ENCODE measurements around the gene SLC4A1. TPM values are rescaled to one million over a fixed set of nuclear protein-coding genes. Genes with fewer than 3 reads are reported as not detected.

The SLC4A1 gene
- total RNA-seq, 1 donor from 2014 or later, result not detected

DNA sequence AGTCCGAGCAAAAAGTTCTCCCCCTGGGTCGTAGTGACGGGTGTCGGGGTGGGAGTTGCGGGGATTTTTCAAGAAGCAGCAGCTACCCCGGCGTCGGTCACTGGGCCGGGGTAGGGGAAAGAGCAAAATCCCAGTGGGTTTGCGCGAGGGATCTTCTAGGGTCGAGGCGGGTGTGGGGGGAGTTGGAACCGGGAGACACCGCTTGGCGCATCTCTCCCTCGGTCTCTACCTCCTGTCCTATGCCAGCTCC lies 46.1 kb downstream of the SLC4A1 start:
- intact Hi-C loops (cut with micrococcal nuclease), result no loop called here

- intact Hi-C loops (cut with micrococcal nuclease), result no loop called here
These were observed 46.7 kb downstream of the SLC4A1 start for GRCh38 chr17:44221084-44221861.

- intact Hi-C loops (cut with micrococcal nuclease), result no loop called here
These were observed 47.5 kb downstream of the SLC4A1 start for GRCh38 chr17:44220213-44221083.

DNA sequence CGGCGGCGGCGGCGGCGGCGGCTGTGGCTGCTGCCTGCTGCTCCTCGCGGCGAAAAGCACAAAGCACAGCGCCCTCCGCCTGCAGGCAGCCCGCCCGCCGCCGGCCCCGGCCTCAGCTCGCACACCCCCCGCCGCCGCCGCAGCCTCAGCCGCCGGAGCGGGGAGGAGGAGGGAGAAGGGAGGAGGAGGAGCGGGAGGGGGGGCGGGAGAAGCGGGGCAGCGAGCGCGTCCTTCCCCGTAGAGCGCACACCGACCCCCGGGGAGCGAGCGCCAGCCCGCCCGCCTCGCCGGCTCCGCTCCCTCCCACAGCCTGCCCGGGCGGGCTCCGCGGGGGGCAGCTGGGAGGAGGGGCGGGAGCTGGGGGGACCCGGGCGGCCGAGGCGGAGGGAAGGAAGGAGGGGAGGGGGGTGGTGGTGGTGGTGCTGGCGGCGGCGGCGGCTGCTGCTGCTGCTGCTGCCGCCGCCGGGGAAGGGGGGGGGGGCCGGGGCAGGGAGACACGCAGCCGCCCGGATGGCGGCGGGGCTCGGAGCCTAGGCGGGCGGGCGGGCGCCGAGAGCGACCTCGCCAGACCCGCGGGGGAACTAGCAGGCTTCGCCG lies 48.2 kb downstream of the SLC4A1 start, which contains the start of gene UBTF:
Gene UBTF (minus strand): TSS at position 60 of the 597 bp plus-strand sequence. CDS start 1,446 bp downstream, outside the sequence.
- intact Hi-C loops (cut with micrococcal nuclease), result loop anchor here (2.0 to 5.0 kb wide), 2 partner anchors 105 to 283 kb away; partner anchors contain the start of genes GPATCH8 and SLC25A39

- intact Hi-C loops (cut with micrococcal nuclease), result loop anchor here (2.0 to 5.0 kb wide), 2 partner anchors 106 to 283 kb away; partner anchors contain the start of genes GPATCH8 and SLC25A39
These were observed 48.8 kb downstream of the SLC4A1 start for GRCh38 chr17:44219108-44219615.

DNA sequence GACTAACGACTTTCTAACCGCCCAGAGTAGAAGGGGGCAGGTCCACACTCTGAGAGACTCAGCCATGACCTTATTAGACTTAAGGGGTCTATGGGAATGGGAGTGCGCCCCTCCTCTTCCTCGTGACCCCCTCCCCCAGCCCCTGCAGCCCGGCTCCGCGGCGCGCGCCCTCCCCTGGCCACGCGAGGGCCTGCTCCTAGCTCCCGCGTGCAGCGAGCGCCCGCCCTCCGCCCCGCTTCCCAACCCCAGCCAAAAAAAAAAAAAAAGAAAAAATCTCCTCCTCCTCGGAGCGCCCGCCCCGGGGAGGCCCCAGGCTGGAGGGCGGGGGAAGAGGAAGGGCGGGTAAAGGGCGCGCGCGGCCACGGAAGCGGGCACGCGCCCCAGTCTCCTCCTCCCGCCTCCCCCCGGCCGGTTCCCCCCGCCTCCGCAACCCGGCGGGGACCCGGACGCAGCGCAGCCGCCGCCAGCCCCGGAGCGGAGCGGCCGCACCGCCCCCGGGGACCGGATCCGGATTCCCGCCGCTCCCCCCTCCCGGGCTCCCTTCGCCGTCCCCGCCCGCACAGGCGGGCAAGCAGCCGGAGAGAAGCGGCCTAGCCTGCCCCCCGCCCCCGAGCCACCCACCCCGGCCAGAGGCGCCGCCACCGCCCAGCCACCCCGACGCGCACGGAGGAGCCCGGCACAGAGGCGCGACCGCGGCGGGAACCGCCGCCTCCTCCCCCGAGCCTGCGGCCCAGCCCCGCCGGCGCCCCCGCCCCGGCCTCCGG lies 49.4 kb downstream of the SLC4A1 start:
- intact Hi-C loops (cut with micrococcal nuclease), result loop anchor here (1.0 to 5.0 kb wide), 5 partner anchors 8 to 284 kb away; partner anchors contain the start of genes GPATCH8, SLC25A39 and TMUB2

- intact Hi-C loops (cut with micrococcal nuclease), result loop anchor here (1.0 to 5.0 kb wide), 5 partner anchors 8 to 284 kb away; partner anchors contain the start of genes GPATCH8, SLC25A39 and TMUB2
These were observed 50.1 kb downstream of the SLC4A1 start for GRCh38 chr17:44217738-44218343.

DNA sequence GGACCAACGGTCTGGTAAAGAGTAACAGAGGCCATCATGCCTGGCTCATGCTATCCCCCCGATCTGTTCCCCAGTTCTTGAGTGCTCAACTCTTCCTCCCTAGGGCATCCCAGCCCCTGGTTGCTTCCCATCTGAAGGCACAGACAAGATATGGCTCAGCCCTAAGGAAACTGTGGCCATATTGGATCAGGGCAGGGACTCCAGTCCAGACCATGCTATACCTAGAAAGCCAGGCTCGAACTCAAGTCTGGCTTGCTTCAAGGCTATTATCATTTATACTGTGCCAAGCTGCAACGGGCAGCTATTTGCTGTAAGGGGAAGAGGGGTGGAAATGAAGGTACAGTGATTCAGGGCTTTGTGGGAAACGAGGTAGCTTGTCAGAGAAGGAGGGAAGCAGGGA lies 51.2 kb downstream of the SLC4A1 start:
- intact Hi-C loops (cut with micrococcal nuclease), result loop anchor here (5.0 kb wide), 1 partner anchor 286 kb away; the partner anchor contains the start of gene GPATCH8

- intact Hi-C loops (cut with micrococcal nuclease), result loop anchor here (5.0 kb wide), 1 partner anchor 286 kb away; the partner anchor contains the start of gene GPATCH8
These were observed 51.8 kb downstream of the SLC4A1 start for GRCh38 chr17:44216173-44216572.

DNA sequence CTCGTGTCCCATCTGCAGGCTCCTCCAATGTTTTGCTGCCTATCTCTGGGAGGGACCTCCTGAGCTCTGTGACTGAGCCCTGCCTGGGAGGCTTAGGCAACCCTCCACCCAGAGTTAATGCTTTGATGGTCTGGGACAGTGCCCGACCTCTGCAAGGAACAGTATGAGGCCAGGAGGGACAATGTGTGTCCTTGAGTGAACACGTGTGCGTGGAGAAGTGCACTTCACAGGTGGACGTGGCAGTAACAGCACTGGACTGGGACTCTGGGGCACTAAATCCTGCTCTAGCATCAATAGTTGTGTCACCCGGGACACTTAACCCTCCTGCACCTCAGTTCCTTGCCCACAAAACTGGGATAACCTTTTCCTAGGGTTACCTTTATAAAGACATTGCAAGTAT lies 53.0 kb downstream of the SLC4A1 start:
- intact Hi-C loops (cut with micrococcal nuclease), result loop anchor here (5.0 kb wide), 1 partner anchor 287 kb away; the partner anchor contains the start of gene GPATCH8

- intact Hi-C loops (cut with micrococcal nuclease), result no loop called here
These were observed 53.8 kb downstream of the SLC4A1 start for GRCh38 chr17:44214230-44214494.

- intact Hi-C loops (cut with micrococcal nuclease), result no loop called here
These were observed 54.3 kb downstream of the SLC4A1 start for GRCh38 chr17:44213403-44214229.

- intact Hi-C loops (cut with micrococcal nuclease), result no loop called here
These were observed 55.2 kb downstream of the SLC4A1 start for GRCh38 chr17:44212507-44213402.

GRCh38 chr17:44211281-44212265 lies 56.4 kb downstream of the SLC4A1 start:
- intact Hi-C loops (cut with micrococcal nuclease), result loop anchor here (2.0 kb wide), 1 partner anchor 113 kb away; the partner anchor contains the start of gene SLC25A39

GRCh38 chr17:44210342-44211192 lies 57.4 kb downstream of the SLC4A1 start:
- intact Hi-C loops (cut with micrococcal nuclease), result loop anchor here (1.0 to 2.0 kb wide), 5 partner anchors 8 to 140 kb away; partner anchors contain the start of gene SLC25A39

Measured in T-helper 2 cell treated with Interferon-gamma antibody and Interleukin-4, amounts not matched to agents 100 ng/mL and 5 ng/mL, for 36 hours (primary cell).